ENCODE measurements around the gene ST3GAL3.

GRCh38 chr1:43932786-43933385 lies 225.6 kb downstream of the ST3GAL3 start:
- TF ChIP-seq CTCF (tag by site-specific recombination; IDR thresholded peaks at IDR 0.05) (no peak), ZNF621 (tag by site-specific recombination; IDR thresholded peaks at IDR 0.05) (no peak)
